Uterus (tissue), 2 donors: ENCODE results near the gene ADIPOR2.

Source experiments
- POLR2A ChIP-seq, 2 donors: fragments of 450-650 bp; IDR thresholded peaks; one replicate each; pipeline ENCODE4 v1.6.1; 2016; ENCODE audit warnings: antibody characterized with exemption in 2 of 2, mild to moderate bottlenecking in 1 of 2, moderate library complexity in 1 of 2
- TF ChIP-seq, protein P1 (sequence below), 4 experiments: fragments of 200-600 bp in 2 of 4; fragments of 450-650 bp in 2 of 4; sonication (generic) in 2 of 4; IDR thresholded peaks; one replicate each; pipeline ENCODE4 v1.5.1; 2016 to 2019; ENCODE audit warnings: antibody characterized with exemption in 4 of 4, mild to moderate bottlenecking in 2 of 4, moderate library complexity in 1 of 4

DNA sequence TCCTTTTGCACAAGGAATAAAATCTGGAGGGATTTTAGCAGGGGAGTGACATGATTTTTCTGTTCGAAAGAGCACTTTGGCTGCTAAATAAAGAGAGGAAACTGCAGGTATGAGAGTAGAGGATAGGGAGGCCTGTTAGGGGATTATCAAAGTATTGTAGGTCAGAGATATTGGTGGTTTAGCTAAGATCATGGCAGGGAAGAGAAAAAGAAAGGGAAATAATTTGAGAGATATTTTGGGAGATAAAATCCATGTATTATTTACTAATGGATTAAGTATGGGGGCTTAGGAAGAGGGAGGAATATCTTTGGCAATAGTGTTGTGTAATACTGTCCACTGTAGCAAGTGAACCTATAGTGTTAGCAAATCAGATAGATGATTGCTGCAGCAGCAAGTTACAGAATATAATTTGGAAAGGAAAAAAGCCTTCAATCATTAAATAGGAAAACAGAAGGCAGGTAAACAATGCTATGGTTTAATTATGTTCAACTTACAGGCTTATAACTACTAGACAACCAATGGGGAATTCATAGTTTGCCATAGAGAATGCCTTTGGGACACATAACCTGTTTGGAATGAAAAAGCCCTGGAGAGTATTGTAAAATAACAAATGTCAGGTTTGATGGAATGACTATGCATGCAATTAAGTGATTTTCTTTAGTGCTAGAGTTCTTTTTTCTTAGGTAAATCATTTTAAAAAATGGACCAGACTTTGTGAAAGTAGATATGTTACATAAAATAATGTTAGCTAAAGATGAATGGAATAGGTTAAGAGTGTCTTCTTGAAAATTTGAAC, 50.5 kb downstream of the ADIPOR2 start:
- TF ChIP-seq, protein P1, sequence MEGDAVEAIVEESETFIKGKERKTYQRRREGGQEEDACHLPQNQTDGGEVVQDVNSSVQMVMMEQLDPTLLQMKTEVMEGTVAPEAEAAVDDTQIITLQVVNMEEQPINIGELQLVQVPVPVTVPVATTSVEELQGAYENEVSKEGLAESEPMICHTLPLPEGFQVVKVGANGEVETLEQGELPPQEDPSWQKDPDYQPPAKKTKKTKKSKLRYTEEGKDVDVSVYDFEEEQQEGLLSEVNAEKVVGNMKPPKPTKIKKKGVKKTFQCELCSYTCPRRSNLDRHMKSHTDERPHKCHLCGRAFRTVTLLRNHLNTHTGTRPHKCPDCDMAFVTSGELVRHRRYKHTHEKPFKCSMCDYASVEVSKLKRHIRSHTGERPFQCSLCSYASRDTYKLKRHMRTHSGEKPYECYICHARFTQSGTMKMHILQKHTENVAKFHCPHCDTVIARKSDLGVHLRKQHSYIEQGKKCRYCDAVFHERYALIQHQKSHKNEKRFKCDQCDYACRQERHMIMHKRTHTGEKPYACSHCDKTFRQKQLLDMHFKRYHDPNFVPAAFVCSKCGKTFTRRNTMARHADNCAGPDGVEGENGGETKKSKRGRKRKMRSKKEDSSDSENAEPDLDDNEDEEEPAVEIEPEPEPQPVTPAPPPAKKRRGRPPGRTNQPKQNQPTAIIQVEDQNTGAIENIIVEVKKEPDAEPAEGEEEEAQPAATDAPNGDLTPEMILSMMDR (IDR thresholded peaks at IDR 0.05), result no peak
- no peak for TF ChIP-seq POLR2A (IDR thresholded peaks at IDR 0.05)
